ENCODE results near the gene ERGIC3.

DNA sequence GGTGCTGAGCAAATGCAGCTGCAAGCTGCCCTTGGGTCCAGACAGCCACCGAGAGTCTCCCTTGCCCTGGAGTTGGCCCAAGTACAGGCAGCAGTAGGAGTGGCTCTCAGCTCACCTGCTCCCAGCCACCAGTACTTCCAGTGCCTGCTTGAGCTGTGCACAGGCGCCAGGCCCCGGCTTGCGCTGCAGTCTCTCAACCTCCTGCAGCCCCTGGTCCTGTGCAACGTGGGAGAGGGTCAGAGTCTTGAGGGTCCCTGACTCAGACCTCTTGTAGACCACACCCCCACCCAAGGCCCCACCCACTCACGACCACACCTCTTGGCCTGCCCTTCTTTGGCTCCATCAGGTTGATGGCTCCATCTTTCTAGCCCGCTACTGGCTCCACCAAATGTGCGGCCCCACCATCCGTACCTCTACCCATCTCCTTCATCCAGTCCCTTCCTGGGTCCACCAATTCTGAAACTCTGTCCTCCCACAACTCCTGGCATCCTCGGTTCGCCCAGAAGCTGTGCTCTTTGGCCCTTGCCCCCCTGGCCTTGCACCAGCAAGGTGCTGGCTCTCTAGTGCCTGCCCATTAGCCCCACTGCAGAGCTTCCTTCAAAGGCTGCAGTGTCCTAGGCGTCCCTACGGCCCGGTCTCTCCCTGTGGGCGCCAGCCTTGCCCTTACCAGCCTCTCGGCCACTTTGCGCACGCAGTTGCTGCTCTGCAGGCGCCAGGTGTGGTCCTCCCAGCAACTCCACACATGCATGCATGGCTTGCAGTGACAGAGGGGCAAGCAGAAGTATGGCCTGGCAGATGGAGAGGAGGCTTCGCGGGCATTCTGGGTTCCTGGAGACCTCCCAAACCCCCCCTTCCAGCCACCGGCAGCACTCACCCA lies 57.3 kb downstream of the ERGIC3 start:
- TF ChIP-seq, protein P1, sequence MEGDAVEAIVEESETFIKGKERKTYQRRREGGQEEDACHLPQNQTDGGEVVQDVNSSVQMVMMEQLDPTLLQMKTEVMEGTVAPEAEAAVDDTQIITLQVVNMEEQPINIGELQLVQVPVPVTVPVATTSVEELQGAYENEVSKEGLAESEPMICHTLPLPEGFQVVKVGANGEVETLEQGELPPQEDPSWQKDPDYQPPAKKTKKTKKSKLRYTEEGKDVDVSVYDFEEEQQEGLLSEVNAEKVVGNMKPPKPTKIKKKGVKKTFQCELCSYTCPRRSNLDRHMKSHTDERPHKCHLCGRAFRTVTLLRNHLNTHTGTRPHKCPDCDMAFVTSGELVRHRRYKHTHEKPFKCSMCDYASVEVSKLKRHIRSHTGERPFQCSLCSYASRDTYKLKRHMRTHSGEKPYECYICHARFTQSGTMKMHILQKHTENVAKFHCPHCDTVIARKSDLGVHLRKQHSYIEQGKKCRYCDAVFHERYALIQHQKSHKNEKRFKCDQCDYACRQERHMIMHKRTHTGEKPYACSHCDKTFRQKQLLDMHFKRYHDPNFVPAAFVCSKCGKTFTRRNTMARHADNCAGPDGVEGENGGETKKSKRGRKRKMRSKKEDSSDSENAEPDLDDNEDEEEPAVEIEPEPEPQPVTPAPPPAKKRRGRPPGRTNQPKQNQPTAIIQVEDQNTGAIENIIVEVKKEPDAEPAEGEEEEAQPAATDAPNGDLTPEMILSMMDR (IDR thresholded peaks at IDR 0.05), result no peak
- TF ChIP-seq POLR2AphosphoS5 (IDR thresholded peaks at IDR 0.05), result no peak
